ENCODE results near the gene CACNA1B. TPM values are rescaled to one million over a fixed set of nuclear protein-coding genes. Genes with fewer than 3 reads are reported as not detected.
"Not testable (repeated sequence)": the region's sequence is repeated elsewhere in the genome, so short reads cannot be mapped to it uniquely, and the experiment has no call there.

CACNA1B gene
- total RNA-seq, 1 experiment from 2014 or later, result not detected

- H3K4me3 ChIP-seq (ENCODE audit: low read length), result no peak overlapping the region
- no peak overlapping the region for H2AFZ ChIP-seq (ENCODE audit: low read length)
- H3K27me3 ChIP-seq (ENCODE audit: low read length), result no peaks in the 10 kb centered on the region
- no peak overlapping the region for H3K9ac ChIP-seq (ENCODE audit: low read length)
- no peaks in the 10 kb centered on the region for H3K9me2 ChIP-seq (replicated peaks; ENCODE audit: insufficient read depth, low read length)
- H3K79me2 ChIP-seq (ENCODE audit: low read length), result no peaks in the 10 kb centered on the region
- H3K36me3 ChIP-seq (ENCODE audit: insufficient read depth, low read length), result no peaks in the 10 kb centered on the region
- no peak for DNase-seq
- no peaks in the 10 kb centered on the region for H3K4me1 ChIP-seq (ENCODE audit: low read length)
- H3K9me3 ChIP-seq (ENCODE audit: low read length), result no peaks in the 10 kb centered on the region
- H3K4me2 ChIP-seq (ENCODE audit: low read depth, low read length, poor library complexity, severe bottlenecking), result no peak overlapping the region
- H3K27ac ChIP-seq (ENCODE audit: low read length), result no peak overlapping the region
- H4K20me1 ChIP-seq (ENCODE audit: insufficient read depth, low read depth, low read length), result no peaks in the 10 kb centered on the region
Observed at GRCh38 chr9:138102246-138103051, 224.9 kb downstream of the CACNA1B start.

- Histone ChIP-seq H3K36me3 (ENCODE audit: insufficient read depth, low read length) (no peaks in the 10 kb centered on the region), H3K9me3 (ENCODE audit: low read length) (no peaks in the 10 kb centered on the region), H3K9me2 (replicated peaks; ENCODE audit: insufficient read depth, low read length) (no peaks in the 10 kb centered on the region), H3K4me3 (ENCODE audit: low read length) (no peak overlapping the region), H2AFZ (ENCODE audit: low read length) (no peak overlapping the region), H3K4me1 (ENCODE audit: low read length) (no peaks in the 10 kb centered on the region), H3K4me2 (ENCODE audit: low read depth, low read length, poor library complexity, severe bottlenecking) (no peak overlapping the region), H3K27me3 (ENCODE audit: low read length) (no peaks in the 10 kb centered on the region), H4K20me1 (ENCODE audit: insufficient read depth, low read depth, low read length) (no peaks in the 10 kb centered on the region), H3K79me2 (ENCODE audit: low read length) (no peaks in the 10 kb centered on the region), H3K27ac (ENCODE audit: low read length) (no peak overlapping the region), H3K9ac (ENCODE audit: low read length) (no peak overlapping the region)
- DNase-seq, result no peak
Observed at GRCh38 chr9:138103111-138103848, 225.7 kb downstream of the CACNA1B start.

GRCh38 chr9:138103849-138104206, 226.2 kb downstream of the CACNA1B start:
- H3K4me2 ChIP-seq (ENCODE audit: low read depth, low read length, poor library complexity, severe bottlenecking), result no peak overlapping the region
- H3K4me1 ChIP-seq (ENCODE audit: low read length), result no peaks in the 10 kb centered on the region
- H3K36me3 ChIP-seq (ENCODE audit: insufficient read depth, low read length), result no peaks in the 10 kb centered on the region
- no peak overlapping the region for H3K9ac ChIP-seq (ENCODE audit: low read length)
- no peak overlapping the region for H3K4me3 ChIP-seq (ENCODE audit: low read length)
- no peaks in the 10 kb centered on the region for H3K9me3 ChIP-seq (ENCODE audit: low read length)
- no peak overlapping the region for H3K27ac ChIP-seq (ENCODE audit: low read length)
- no peak overlapping the region for H2AFZ ChIP-seq (ENCODE audit: low read length)
- no peak for DNase-seq
- H3K9me2 ChIP-seq (replicated peaks; ENCODE audit: insufficient read depth, low read length), result no peaks in the 10 kb centered on the region
- H3K79me2 ChIP-seq (ENCODE audit: low read length), result no peaks in the 10 kb centered on the region
- H4K20me1 ChIP-seq (ENCODE audit: insufficient read depth, low read depth, low read length), result no peaks in the 10 kb centered on the region
- H3K27me3 ChIP-seq (ENCODE audit: low read length), result no peaks in the 10 kb centered on the region

- Histone ChIP-seq H3K4me3 (ENCODE audit: low read length) (no peak overlapping the region), H3K4me1 (ENCODE audit: low read length) (no peaks in the 10 kb centered on the region), H3K9ac (ENCODE audit: low read length) (no peak overlapping the region), H3K9me2 (replicated peaks; ENCODE audit: insufficient read depth, low read length) (no peaks in the 10 kb centered on the region), H3K4me2 (ENCODE audit: low read depth, low read length, poor library complexity, severe bottlenecking) (no peak overlapping the region), H4K20me1 (ENCODE audit: insufficient read depth, low read depth, low read length) (no peaks in the 10 kb centered on the region), H3K36me3 (ENCODE audit: insufficient read depth, low read length) (no peaks in the 10 kb centered on the region), H3K79me2 (ENCODE audit: low read length) (no peaks in the 10 kb centered on the region), H2AFZ (ENCODE audit: low read length) (no peak overlapping the region), H3K27ac (ENCODE audit: low read length) (no peak overlapping the region), H3K27me3 (ENCODE audit: low read length) (no peaks in the 10 kb centered on the region), H3K9me3 (ENCODE audit: low read length) (no peaks in the 10 kb centered on the region)
- no peak for DNase-seq
Observed at GRCh38 chr9:138104251-138105122, 226.9 kb downstream of the CACNA1B start.

- no peaks in the 10 kb centered on the region for H3K9me2 ChIP-seq (replicated peaks; ENCODE audit: insufficient read depth, low read length)
- no peak for DNase-seq
Observed at GRCh38 chr9:138105123-138105415, 227.5 kb downstream of the CACNA1B start.

GRCh38 chr9:138105561-138106505, 228.3 kb downstream of the CACNA1B start:
- no peak for DNase-seq
- no peak overlapping the region for H3K4me3 ChIP-seq (ENCODE audit: low read length)
- no peaks in the 10 kb centered on the region for H3K4me1 ChIP-seq (ENCODE audit: low read length)
- no peak overlapping the region for H3K4me2 ChIP-seq (ENCODE audit: low read depth, low read length, poor library complexity, severe bottlenecking)
- H3K9ac ChIP-seq (ENCODE audit: low read length), result no peak overlapping the region
- H4K20me1 ChIP-seq (ENCODE audit: insufficient read depth, low read depth, low read length), result no peaks in the 10 kb centered on the region
- H3K36me3 ChIP-seq (ENCODE audit: insufficient read depth, low read length), result no peaks in the 10 kb centered on the region
- no peaks in the 10 kb centered on the region for H3K9me3 ChIP-seq (ENCODE audit: low read length)
- no peak overlapping the region for H3K27ac ChIP-seq (ENCODE audit: low read length)
- no peak overlapping the region for H2AFZ ChIP-seq (ENCODE audit: low read length)
- no peaks in the 10 kb centered on the region for H3K27me3 ChIP-seq (ENCODE audit: low read length)
- H3K79me2 ChIP-seq (ENCODE audit: low read length), result no peaks in the 10 kb centered on the region
- no peaks in the 10 kb centered on the region for H3K9me2 ChIP-seq (replicated peaks; ENCODE audit: insufficient read depth, low read length)

More at GRCh38 chr9:138105123-138105415, 227.5 kb downstream of the CACNA1B start:
- H3K79me2 ChIP-seq (ENCODE audit: low read length), result no peaks in the 10 kb centered on the region
- no peak overlapping the region for H3K27ac ChIP-seq (ENCODE audit: low read length)
- no peak overlapping the region for H3K4me2 ChIP-seq (ENCODE audit: low read depth, low read length, poor library complexity, severe bottlenecking)
- H3K4me1 ChIP-seq (ENCODE audit: low read length), result no peaks in the 10 kb centered on the region
- H4K20me1 ChIP-seq (ENCODE audit: insufficient read depth, low read depth, low read length), result no peaks in the 10 kb centered on the region
- no peak overlapping the region for H3K9ac ChIP-seq (ENCODE audit: low read length)
- H3K36me3 ChIP-seq (ENCODE audit: insufficient read depth, low read length), result no peaks in the 10 kb centered on the region
- no peaks in the 10 kb centered on the region for H3K27me3 ChIP-seq (ENCODE audit: low read length)
- H3K9me3 ChIP-seq (ENCODE audit: low read length), result no peaks in the 10 kb centered on the region
- no peak overlapping the region for H2AFZ ChIP-seq (ENCODE audit: low read length)
- no peak overlapping the region for H3K4me3 ChIP-seq (ENCODE audit: low read length)

GRCh38 chr9:138107039-138107438, 229.5 kb downstream of the CACNA1B start:
- H3K4me3 ChIP-seq (ENCODE audit: low read length); H3K9ac ChIP-seq (ENCODE audit: low read length); H2AFZ ChIP-seq (ENCODE audit: low read length); DNase-seq; H3K27ac ChIP-seq (ENCODE audit: low read length); H3K36me3 ChIP-seq (ENCODE audit: insufficient read depth, low read length); H4K20me1 ChIP-seq (ENCODE audit: insufficient read depth, low read depth, low read length); H3K9me3 ChIP-seq (ENCODE audit: low read length); H3K4me2 ChIP-seq (ENCODE audit: low read depth, low read length, poor library complexity, severe bottlenecking); H3K79me2 ChIP-seq (ENCODE audit: low read length); H3K9me2 ChIP-seq (replicated peaks; ENCODE audit: insufficient read depth, low read length); H3K4me1 ChIP-seq (ENCODE audit: low read length); H3K27me3 ChIP-seq (ENCODE audit: low read length): not testable (repeated sequence)

All from Karpas-422 (cell line).